Omental fat pad (tissue), 4 donors: ENCODE measurements around the gene IFNG. TPM values are rescaled to one million over a fixed set of nuclear protein-coding genes. Genes with fewer than 3 reads are reported as not detected.

ENCODE experiments used
- ATAC-seq: fragments of 150-250 bp; one replicate; pipeline ENCODE4 v1.9.1; 2016; ENCODE audit warnings: mild to moderate bottlenecking, moderate library complexity; ENCODE audit not compliant: low FRiP score
- DNase-seq: peaks from one replicate; pipeline ENCODE4 v3.0.0-alpha.2; 2019; ENCODE audit warnings: low spot score
- total RNA-seq, 4 donors: library from RNA; depleted of rRNA; stranded (reverse); fragments of >200 nt; gene quantifications; one replicate each; pipeline ENCODE4 v1.1.0, GENCODE V29; 2016
- TF ChIP-seq, protein P1 (sequence below), 3 donors: fragments of 450-650 bp; IDR thresholded peaks; one replicate each; pipeline ENCODE4 v1.5.1; 2016 to 2017; ENCODE audit warnings: antibody characterized with exemption in 3 of 3, mild to moderate bottlenecking in 3 of 3, moderate library complexity in 2 of 3

Gene IFNG
- total RNA-seq, 4 donors from 2014 or later = not detected

DNA sequence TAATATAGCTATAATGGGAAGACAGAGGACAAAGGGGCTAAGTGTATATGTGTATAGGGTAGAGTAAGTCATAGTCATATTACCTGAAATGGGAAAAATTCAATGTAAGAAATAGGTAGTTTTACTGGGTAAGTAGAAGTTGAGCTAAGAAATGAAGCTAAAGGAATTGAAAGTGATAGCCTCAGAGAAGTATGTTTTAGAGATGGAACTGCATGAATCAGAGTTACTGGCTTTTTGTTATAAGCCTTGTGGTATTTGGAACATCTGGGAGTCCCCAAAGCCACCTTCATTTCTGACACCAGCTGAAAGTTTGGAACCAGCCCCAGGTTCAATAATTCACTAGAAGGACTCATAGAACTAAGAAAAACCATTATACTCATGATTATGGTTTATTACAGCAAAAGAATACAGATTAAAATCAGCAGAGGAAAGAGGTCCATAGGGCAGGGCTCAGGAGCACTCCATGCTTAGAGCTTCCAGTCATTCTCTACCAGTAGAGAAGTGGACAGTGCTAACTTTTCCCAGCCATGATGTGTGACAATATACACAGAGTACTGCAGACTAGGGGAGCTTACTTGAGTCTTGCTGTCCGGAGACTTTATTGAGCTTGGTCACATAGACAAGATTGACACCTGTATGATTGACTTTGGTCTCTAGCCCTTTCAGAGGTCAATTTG is 9.8 kb upstream of the IFNG start:
- ATAC-seq (no peak), DNase-seq (no peak)
- TF ChIP-seq, protein P1, sequence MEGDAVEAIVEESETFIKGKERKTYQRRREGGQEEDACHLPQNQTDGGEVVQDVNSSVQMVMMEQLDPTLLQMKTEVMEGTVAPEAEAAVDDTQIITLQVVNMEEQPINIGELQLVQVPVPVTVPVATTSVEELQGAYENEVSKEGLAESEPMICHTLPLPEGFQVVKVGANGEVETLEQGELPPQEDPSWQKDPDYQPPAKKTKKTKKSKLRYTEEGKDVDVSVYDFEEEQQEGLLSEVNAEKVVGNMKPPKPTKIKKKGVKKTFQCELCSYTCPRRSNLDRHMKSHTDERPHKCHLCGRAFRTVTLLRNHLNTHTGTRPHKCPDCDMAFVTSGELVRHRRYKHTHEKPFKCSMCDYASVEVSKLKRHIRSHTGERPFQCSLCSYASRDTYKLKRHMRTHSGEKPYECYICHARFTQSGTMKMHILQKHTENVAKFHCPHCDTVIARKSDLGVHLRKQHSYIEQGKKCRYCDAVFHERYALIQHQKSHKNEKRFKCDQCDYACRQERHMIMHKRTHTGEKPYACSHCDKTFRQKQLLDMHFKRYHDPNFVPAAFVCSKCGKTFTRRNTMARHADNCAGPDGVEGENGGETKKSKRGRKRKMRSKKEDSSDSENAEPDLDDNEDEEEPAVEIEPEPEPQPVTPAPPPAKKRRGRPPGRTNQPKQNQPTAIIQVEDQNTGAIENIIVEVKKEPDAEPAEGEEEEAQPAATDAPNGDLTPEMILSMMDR (IDR thresholded peaks at IDR 0.05) = no peak

DNA sequence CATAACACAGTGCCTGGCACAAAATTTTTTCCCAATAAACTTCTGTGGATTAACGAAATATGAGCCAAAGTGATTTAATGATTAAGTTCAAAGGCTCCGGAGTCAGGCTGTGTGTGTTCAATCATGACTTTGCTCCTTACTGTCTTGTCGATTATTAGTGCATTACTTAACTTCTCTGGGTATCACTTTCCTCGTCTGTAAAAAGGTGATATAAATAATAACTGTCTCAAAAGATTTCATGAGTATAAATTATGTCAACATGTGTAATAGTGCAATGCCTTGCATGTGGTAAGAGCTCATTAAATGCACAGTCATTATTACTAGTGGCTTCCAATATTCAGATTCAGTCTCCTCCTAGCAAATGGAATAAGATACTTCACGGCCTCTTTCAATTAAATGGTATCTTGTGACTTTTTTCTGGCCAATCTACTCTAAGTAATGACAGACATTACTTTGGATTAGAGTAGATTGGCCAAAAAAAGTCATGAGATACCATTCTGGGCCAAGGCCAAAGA is 6.8 kb upstream of the IFNG start:
- TF ChIP-seq, protein P1 (IDR thresholded peaks at IDR 0.05) = no peak
- DNase-seq = no peak
- ATAC-seq = no peak

DNA sequence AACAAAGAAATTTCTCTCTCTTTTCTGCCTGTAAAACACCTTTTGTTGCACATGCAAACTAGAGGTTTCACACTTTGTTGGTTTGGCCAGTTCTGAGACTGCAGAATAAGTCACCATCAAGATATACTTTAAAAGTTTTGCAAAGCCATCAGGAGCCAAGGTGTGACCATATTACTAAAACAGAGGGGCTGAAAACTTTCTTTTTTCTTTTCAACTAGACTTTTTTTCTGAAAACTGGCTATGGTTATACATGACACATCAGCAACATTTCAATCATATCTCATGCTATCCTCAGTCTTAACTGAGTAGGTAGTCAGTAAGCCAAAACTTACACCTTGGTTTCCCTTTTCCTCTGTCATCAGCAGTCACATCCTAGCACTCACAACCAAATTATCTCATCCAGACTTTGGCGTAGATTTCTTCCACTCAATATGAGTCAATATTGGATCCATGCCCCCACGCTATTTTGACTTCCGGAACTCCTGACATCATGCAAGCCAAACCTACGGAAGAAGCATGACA is 4.1 kb upstream of the IFNG start:
- TF ChIP-seq, protein P1 (IDR thresholded peaks at IDR 0.05) = no peak
- DNase-seq = no peak
- ATAC-seq = no peak

DNA sequence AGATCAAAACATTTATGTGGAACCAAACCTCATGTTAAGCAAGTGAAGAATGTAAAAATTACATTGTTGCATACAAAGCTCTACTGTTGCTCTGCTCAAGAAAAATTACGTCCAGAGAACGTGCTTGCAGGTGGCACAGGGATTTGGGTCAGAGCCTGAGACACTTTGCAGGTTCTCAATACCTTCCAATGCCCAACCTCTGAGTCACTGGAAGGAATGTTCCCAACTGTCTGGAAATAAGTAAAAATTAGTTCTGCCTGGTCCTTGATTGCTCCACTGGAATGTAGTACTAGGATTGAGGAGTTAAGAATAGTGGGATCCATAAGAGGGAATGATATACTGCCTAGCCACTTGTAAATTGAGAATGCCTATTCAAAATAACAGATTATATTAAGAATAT is 2.8 kb upstream of the IFNG start:
- TF ChIP-seq, protein P1 (IDR thresholded peaks at IDR 0.05) = no peak
- ATAC-seq = no peak
- DNase-seq = no peak

DNA sequence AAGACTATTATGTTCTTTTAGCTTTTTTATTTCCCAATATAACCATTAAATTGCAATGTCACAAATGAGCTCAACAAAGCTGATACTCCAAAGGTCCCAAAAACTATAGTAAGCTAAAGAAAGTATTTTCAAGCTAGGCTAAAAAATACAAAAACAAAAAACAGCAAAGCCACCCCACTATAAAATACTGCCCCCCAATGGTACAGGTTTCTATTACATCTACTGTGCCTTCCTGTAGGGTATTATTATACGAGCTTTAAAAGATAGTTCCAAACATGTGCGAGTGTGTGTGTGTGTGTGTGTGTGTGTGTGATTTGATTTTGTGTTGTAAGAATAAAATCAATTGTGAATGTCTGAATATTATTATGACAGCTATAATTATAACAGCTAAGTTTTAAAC is 1.1 kb downstream of the IFNG start:
- ATAC-seq (no peak), DNase-seq (no peak)
- TF ChIP-seq, protein P1 (IDR thresholded peaks at IDR 0.05) = no peak

DNA sequence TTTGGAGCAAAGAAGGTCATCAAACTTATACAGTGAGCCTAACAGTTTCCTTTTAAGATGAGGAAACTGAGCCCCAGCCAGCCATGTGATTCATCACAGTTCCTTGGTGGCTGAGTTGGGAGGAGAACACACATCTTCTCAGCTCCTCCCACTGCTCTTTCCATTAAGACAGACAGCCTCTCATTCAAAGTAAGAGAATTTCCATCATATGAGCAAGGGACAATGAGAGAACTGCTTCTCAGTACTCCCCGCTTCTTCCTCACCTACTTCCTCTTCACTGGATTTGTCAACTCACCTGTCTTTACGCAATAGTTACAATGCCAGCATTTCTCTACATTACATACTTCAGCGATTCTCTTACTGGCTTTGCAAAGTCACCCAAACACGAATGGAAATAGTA is 2.2 kb downstream of the IFNG start:
- DNase-seq (no peak), ATAC-seq (no peak)
- TF ChIP-seq, protein P1 (IDR thresholded peaks at IDR 0.05) = no peak

DNA sequence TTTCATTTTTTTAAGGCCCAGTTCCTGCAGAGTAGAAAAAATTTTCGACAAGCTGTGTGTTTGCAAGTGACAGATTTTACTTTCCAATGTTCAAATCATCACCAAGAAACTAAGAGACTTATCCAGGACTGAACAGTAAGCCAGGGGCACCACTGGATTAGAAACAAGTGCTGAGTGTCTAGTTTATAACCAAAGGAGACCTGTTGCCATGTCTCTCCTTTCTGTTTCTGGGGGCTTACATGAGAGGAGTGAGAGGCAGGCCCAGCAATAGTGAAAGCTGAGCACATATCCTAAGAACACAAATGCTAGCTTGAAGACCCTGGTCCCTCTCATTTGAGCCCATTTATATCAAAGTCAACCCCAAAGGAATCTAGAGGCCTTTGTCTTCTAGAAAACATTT is 2.9 kb downstream of the IFNG start:
- ATAC-seq = no peak
- no peak for DNase-seq
- TF ChIP-seq, protein P1 (IDR thresholded peaks at IDR 0.05) = no peak
